ENCODE results near the gene ASCC3.

The ASCC3 gene

DNA sequence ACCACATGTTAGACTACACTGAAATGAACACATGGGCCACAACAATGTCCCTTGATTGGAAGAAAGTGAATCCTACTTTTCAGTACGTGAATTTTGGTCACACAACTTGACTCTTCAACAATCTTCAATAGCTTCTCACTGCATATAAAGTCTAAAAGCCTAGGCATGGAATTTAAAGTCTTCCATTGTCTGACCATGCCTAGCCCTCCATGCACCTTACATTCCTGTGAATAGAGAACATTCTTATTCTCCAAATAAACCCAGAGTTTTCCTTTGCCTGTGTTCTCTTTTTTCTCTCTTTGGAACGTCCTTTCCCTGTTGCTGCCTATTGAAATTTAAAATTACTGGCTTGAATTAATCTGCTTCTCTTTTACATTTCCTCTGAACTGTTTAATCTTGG is 207.5 kb downstream of the ASCC3 start:
- H3K27ac ChIP-seq = no peak overlapping the region

DNA sequence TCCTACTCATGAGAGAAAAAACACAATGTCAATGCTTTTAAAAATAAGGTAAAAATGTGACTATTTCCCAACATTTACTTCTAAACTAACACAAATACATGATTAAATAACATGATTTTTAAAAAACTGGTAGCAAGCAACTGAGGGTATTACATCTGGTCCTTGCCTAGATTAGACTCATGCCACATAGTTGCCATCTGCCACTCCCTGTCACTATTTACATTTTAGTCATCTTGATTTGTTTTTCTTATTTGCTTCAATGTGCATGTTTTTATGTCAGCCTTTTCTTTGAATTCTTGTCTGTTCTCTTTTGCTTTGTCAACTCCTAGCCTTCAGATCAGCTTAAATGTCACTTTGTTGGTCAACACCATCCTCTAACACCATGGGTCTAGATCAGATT is 209.4 kb downstream of the ASCC3 start:
- TF ChIP-seq, protein P1, sequence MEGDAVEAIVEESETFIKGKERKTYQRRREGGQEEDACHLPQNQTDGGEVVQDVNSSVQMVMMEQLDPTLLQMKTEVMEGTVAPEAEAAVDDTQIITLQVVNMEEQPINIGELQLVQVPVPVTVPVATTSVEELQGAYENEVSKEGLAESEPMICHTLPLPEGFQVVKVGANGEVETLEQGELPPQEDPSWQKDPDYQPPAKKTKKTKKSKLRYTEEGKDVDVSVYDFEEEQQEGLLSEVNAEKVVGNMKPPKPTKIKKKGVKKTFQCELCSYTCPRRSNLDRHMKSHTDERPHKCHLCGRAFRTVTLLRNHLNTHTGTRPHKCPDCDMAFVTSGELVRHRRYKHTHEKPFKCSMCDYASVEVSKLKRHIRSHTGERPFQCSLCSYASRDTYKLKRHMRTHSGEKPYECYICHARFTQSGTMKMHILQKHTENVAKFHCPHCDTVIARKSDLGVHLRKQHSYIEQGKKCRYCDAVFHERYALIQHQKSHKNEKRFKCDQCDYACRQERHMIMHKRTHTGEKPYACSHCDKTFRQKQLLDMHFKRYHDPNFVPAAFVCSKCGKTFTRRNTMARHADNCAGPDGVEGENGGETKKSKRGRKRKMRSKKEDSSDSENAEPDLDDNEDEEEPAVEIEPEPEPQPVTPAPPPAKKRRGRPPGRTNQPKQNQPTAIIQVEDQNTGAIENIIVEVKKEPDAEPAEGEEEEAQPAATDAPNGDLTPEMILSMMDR (conservative IDR thresholded peaks at IDR 0.05) = no peak
- H3K27ac ChIP-seq = no peak overlapping the region

More for the DNA sequence above, 207.5 kb downstream of the ASCC3 start:
- TF ChIP-seq, protein P1 (conservative IDR thresholded peaks at IDR 0.05) = no peak

DNA sequence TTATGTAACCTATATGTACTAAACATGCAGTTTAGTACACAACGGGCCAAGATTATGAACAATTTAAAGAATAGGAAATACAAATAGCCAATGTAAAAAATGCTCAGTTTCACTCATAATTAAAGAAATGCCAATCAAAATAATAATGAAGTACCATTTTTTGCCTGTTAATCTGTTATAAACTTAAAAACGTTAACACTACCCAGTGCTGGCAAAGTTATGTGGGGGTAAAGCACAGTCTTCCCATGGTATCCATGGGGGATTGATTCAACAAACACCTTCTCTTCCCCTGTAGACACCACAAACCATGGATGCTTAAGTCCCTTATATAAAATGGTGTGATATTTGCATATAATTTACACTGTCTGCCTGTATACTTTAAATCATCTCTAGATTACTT is 211.1 kb downstream of the ASCC3 start:
- no peak overlapping the region for H3K27ac ChIP-seq
- TF ChIP-seq, protein P1 (conservative IDR thresholded peaks at IDR 0.05) = no peak

DNA sequence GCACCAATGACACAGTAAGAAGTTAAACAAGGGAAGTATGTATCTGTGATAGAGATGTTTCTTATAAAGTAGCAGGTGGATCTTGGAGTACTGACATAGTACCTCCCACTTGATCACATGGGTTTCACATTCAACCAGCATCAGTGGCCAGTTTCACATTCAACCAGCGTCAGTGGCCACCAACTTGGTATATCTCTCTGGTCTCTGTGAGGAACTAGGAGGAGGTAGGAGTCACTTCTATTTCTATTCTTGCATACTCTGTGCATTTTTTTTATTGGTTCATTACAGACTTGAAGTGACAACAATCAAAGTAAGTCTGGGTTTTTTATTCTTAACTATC is 216.1 kb downstream of the ASCC3 start:
- TF ChIP-seq, protein P1 (conservative IDR thresholded peaks at IDR 0.05) = no peak

DNA sequence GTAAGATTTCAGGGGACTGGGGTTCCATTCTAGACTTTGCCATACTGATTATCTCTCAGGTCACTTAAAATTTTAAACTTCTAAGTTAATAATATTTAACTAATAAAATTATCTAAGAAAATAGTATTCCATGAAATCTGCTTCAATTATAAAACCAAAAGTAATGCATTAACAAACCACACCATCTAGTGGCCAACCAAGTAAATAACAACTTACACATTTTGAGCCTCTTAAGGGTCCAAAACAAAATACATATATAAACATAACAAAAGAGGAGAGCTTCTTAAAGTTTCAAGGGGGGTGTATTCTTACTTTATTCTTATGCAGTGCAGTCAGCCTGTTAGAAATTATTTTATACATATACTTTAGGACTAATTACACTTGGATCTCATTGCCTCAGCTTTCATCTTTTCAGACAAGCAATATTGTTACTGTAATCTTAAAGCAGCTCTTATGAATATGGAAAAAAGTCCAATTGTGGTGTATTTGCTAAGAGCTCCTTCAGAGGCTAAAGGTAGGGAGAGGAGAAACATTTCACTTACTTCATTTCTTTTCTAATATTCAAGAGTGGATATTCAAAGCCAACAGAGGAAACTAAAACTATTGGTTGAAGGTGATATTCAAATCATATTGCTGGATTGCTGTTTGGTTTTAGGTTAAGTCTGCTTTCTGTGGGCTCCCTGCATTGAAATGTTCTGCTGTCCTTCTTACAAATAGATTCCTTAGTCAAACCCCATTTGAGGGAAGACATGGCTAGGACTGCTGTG is 216.7 kb downstream of the ASCC3 start:
- no peak overlapping the region for H3K27ac ChIP-seq
- TF ChIP-seq, protein P1 (conservative IDR thresholded peaks at IDR 0.05) = peak; percentile 78

More for the DNA sequence above, 216.1 kb downstream of the ASCC3 start:
- H3K27ac ChIP-seq = no peak overlapping the region

DNA sequence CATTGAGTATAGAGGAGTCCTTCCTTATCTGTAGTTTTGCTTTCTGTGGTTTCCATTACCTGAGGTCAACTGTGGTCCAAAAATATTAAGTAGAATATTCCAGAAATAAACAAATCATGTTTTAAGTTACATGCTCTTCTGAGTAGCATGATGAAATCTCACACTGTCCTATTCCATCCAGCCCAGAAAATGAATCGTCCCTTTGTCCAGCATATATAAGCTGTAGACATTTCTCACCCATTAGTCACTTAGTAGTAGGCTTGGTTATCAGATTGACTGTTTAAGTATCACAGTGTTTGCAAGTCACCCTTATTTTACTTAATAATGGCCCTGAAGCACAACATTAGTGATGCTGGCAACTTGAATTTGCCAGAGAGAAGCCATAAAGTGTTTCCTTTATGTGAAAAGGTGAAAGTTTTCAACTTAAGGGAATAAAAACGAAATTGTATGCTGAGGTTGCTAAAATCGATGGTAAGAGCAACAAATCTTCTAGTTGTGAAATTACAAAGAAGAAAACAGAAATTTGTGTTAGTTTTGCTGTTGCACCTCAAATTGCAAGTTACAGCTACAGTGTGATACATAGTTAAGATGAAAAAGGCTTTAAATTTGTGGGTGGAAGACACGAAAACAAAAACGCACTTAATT is 217.8 kb downstream of the ASCC3 start:
- TF ChIP-seq, protein P1 (conservative IDR thresholded peaks at IDR 0.05) = no peak
- no peak overlapping the region for H3K27ac ChIP-seq

DNA sequence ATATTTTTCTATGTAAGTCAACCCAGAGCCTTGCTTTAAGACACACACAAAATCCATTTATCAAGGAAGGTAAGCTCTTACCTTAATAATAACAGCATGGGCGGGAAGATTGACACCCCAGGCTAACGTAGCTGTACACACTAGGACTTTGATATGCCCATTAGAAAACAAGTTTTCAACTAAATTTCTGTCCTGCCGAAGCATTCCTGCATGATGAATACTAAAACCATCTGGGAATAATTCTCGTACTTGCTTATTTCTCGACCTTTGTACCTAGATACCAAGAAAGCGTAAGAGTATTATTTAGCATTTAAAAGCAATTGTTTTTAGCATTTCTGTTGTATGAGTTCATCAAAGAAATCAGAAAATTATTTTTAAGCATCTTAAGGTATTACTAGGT is 218.9 kb downstream of the ASCC3 start:
- TF ChIP-seq, protein P1 (conservative IDR thresholded peaks at IDR 0.05) = no peak
- no peak overlapping the region for H3K27ac ChIP-seq
